Measurements from ENCODE around the gene SLC4A7.
A peak's percentile ranks its signal among the peaks of the same experiment; 100 is the strongest.

Gene SLC4A7

DNA sequence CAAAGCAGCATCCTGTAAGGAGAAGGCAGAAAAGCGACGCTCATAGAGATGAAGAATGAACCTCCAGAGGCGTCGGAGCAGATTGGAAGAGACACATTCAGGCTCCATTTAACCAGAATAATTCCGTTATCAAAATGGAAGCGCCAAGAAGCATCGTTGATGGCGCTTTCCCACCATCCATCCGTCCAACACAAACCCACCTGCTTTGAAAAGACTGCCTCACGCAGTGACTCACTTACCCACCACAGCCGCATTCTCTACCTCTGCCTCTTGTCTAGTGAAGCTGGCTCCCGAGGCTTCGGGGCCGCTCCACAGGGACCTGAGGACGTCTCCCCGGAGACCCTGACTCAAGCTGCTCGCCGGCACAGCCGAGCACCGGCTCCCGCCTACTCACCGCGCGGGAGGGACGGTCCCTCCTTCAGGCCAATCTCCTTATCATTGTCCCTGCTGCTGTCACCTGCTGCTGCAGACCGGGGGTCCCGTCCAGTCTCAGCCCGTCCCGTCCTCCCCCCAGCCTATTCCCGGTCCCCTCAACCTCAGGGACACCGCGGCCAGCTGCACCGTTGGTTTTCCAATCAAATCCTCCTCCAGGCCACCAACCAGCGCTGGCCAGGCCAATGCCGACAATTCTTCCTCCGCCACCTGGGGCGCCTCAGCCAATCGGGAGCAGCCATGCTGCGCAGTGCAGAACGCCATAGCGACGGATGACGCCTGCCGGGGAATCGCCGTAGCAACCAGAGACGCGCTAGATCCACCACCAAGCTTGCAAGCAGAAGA lies 115.2 kb downstream of the SLC4A7 start, which contains the start of gene NEK10 (continued):
- no peak for TF ChIP-seq ZEB2 (tag by site-specific recombination; IDR thresholded peaks at IDR 0.05)
- TF ChIP-seq ZNF174 (tag by site-specific recombination; IDR thresholded peaks at IDR 0.05) = no peak
- no peak for TF ChIP-seq ZNF510 (tag by site-specific recombination; IDR thresholded peaks at IDR 0.05; ENCODE audit: insufficient replicate concordance)
- TF ChIP-seq SP7 (tag by site-specific recombination; IDR thresholded peaks at IDR 0.05) = 0 out of 2 replicates have a peak, but pooled peaks have one; percentile 20
- TF ChIP-seq ZNF830 (tag by site-specific recombination; IDR thresholded peaks at IDR 0.05; ENCODE audit: low read depth) = no peak
- TF ChIP-seq SP3 (tag by site-specific recombination; IDR thresholded peaks at IDR 0.05) = no peak
- TF ChIP-seq ZNF433 (tag by site-specific recombination; IDR thresholded peaks at IDR 0.05; ENCODE audit: low read depth) = no peak
- no peak for TF ChIP-seq ZNF707 (tag by site-specific recombination; IDR thresholded peaks at IDR 0.05)
- TF ChIP-seq, protein P1, sequence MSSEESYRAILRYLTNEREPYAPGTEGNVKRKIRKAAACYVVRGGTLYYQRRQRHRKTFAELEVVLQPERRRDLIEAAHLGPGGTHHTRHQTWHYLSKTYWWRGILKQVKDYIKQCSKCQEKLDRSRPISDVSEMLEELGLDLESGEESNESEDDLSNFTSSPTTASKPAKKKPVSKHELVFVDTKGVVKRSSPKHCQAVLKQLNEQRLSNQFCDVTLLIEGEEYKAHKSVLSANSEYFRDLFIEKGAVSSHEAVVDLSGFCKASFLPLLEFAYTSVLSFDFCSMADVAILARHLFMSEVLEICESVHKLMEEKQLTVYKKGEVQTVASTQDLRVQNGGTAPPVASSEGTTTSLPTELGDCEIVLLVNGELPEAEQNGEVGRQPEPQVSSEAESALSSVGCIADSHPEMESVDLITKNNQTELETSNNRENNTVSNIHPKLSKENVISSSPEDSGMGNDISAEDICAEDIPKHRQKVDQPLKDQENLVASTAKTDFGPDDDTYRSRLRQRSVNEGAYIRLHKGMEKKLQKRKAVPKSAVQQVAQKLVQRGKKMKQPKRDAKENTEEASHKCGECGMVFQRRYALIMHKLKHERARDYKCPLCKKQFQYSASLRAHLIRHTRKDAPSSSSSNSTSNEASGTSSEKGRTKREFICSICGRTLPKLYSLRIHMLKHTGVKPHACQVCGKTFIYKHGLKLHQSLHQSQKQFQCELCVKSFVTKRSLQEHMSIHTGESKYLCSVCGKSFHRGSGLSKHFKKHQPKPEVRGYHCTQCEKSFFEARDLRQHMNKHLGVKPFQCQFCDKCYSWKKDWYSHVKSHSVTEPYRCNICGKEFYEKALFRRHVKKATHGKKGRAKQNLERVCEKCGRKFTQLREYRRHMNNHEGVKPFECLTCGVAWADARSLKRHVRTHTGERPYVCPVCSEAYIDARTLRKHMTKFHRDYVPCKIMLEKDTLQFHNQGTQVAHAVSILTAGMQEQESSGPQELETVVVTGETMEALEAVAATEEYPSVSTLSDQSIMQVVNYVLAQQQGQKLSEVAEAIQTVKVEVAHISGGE (tag by site-specific recombination; conservative IDR thresholded peaks at IDR 0.05; ENCODE audit: low read depth) = peak; percentile 74
- TF ChIP-seq BCL11A (tag by site-specific recombination; IDR thresholded peaks at IDR 0.05; ENCODE audit: low read depth) = no peak
- TF ChIP-seq, protein P2, sequence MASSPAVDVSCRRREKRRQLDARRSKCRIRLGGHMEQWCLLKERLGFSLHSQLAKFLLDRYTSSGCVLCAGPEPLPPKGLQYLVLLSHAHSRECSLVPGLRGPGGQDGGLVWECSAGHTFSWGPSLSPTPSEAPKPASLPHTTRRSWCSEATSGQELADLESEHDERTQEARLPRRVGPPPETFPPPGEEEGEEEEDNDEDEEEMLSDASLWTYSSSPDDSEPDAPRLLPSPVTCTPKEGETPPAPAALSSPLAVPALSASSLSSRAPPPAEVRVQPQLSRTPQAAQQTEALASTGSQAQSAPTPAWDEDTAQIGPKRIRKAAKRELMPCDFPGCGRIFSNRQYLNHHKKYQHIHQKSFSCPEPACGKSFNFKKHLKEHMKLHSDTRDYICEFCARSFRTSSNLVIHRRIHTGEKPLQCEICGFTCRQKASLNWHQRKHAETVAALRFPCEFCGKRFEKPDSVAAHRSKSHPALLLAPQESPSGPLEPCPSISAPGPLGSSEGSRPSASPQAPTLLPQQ (tag by site-specific recombination; IDR thresholded peaks at IDR 0.05) = no peak
- TF ChIP-seq, protein P3, sequence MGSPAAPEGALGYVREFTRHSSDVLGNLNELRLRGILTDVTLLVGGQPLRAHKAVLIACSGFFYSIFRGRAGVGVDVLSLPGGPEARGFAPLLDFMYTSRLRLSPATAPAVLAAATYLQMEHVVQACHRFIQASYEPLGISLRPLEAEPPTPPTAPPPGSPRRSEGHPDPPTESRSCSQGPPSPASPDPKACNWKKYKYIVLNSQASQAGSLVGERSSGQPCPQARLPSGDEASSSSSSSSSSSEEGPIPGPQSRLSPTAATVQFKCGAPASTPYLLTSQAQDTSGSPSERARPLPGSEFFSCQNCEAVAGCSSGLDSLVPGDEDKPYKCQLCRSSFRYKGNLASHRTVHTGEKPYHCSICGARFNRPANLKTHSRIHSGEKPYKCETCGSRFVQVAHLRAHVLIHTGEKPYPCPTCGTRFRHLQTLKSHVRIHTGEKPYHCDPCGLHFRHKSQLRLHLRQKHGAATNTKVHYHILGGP (tag by site-specific recombination; IDR thresholded peaks at IDR 0.05) = no peak
- TF ChIP-seq ZNF677 (tag by site-specific recombination; IDR thresholded peaks at IDR 0.05) = no peak
- no peak for TF ChIP-seq ZNF10 (tag by site-specific recombination; IDR thresholded peaks at IDR 0.05)
- TF ChIP-seq ZNF544 (tag by site-specific recombination; IDR thresholded peaks at IDR 0.05) = no peak
- no peak for TF ChIP-seq ZNF423 (tag by site-specific recombination; IDR thresholded peaks at IDR 0.05)
- no peak for TF ChIP-seq GLI4 (tag by site-specific recombination; IDR thresholded peaks at IDR 0.05)
- TF ChIP-seq, protein P4, sequence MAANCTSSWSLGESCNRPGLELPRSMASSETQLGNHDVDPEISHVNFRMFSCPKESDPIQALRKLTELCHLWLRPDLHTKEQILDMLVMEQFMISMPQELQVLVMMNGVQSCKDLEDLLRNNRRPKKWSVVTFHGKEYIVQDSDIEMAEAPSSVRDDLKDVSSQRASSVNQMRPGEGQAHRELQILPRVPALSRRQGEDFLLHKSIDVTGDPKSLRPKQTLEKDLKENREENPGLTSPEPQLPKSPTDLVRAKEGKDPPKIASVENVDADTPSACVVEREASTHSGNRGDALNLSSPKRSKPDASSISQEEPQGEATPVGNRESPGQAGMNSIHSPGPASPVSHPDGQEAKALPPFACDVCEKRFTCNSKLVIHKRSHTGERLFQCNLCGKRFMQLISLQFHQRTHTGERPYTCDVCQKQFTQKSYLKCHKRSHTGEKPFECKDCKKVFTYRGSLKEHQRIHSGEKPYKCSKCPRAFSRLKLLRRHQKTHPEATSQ (tag by site-specific recombination; IDR thresholded peaks at IDR 0.05) = no peak
- TF ChIP-seq MEIS1 (CRISPR knock-in tag; IDR thresholded peaks at IDR 0.05; ENCODE audit: borderline replicate concordance) = no peak
- TF ChIP-seq, protein P5, sequence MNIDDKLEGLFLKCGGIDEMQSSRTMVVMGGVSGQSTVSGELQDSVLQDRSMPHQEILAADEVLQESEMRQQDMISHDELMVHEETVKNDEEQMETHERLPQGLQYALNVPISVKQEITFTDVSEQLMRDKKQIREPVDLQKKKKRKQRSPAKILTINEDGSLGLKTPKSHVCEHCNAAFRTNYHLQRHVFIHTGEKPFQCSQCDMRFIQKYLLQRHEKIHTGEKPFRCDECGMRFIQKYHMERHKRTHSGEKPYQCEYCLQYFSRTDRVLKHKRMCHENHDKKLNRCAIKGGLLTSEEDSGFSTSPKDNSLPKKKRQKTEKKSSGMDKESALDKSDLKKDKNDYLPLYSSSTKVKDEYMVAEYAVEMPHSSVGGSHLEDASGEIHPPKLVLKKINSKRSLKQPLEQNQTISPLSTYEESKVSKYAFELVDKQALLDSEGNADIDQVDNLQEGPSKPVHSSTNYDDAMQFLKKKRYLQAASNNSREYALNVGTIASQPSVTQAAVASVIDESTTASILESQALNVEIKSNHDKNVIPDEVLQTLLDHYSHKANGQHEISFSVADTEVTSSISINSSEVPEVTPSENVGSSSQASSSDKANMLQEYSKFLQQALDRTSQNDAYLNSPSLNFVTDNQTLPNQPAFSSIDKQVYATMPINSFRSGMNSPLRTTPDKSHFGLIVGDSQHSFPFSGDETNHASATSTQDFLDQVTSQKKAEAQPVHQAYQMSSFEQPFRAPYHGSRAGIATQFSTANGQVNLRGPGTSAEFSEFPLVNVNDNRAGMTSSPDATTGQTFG (tag by site-specific recombination; IDR thresholded peaks at IDR 0.05; ENCODE audit: borderline replicate concordance) = no peak
- peak; percentile 28; the same call in 1 of the 2 replicates for TF ChIP-seq ZNF501 (tag by site-specific recombination; IDR thresholded peaks at IDR 0.05)
- no peak for TF ChIP-seq MYNN (tag by site-specific recombination; IDR thresholded peaks at IDR 0.05; ENCODE audit: borderline replicate concordance)
- TF ChIP-seq, protein P6, sequence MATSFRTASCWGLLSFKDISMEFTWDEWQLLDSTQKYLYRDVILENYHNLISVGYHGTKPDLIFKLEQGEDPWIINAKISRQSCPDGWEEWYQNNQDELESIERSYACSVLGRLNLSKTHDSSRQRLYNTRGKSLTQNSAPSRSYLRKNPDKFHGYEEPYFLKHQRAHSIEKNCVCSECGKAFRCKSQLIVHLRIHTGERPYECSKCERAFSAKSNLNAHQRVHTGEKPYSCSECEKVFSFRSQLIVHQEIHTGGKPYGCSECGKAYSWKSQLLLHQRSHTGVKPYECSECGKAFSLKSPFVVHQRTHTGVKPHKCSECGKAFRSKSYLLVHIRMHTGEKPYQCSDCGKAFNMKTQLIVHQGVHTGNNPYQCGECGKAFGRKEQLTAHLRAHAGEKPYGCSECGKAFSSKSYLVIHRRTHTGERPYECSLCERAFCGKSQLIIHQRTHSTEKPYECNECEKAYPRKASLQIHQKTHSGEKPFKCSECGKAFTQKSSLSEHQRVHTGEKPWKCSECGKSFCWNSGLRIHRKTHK (tag by site-specific recombination; IDR thresholded peaks at IDR 0.05) = no peak
- TF ChIP-seq ZNF548 (tag by site-specific recombination; IDR thresholded peaks at IDR 0.05) = no peak
- TF ChIP-seq, protein P7, sequence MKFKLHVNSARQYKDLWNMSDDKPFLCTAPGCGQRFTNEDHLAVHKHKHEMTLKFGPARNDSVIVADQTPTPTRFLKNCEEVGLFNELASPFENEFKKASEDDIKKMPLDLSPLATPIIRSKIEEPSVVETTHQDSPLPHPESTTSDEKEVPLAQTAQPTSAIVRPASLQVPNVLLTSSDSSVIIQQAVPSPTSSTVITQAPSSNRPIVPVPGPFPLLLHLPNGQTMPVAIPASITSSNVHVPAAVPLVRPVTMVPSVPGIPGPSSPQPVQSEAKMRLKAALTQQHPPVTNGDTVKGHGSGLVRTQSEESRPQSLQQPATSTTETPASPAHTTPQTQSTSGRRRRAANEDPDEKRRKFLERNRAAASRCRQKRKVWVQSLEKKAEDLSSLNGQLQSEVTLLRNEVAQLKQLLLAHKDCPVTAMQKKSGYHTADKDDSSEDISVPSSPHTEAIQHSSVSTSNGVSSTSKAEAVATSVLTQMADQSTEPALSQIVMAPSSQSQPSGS (tag by site-specific recombination; IDR thresholded peaks at IDR 0.05; ENCODE audit: low read depth) = no peak
- no peak for TF ChIP-seq ZNF529 (tag by site-specific recombination; IDR thresholded peaks at IDR 0.05; ENCODE audit: insufficient replicate concordance)
